GM10248 (cell line): ENCODE results near the gene DOK5.

Experiments used
- CTCF ChIA-PET: fragments of 300-600 bp; sonication (Branson Sonifier 250); formaldehyde crosslinking; extraction: SDS; loops from one replicate; lab custom pipeline; 2021; ENCODE audit warnings: antibody characterized with exemption; lab: Yijun Ruan, JAX
- POLR2A ChIA-PET: fragments of 350-650 bp; sonication (Branson Sonifier 250); formaldehyde crosslinking; extraction: SDS; loops from one replicate; lab custom pipeline; 2020; ENCODE audit warnings: antibody characterized with exemption; lab: Yijun Ruan, JAX
- DNase-seq: peaks from one replicate; pipeline ENCODE4 v3.0.0; 2012; ENCODE audit errors: extremely low spot score
- CTCF ChIP-seq: IDR thresholded peaks from 2 replicates; pipeline ENCODE4 v1.5.1; 2012; ENCODE audit warnings: mild to moderate bottlenecking, low read depth; ENCODE audit errors: extremely low read depth, missing control alignments, control extremely low read depth

The DOK5 gene

GRCh38 chr20:54481442-54481841 is 6.0 kb downstream of the DOK5 start:
- POLR2A ChIA-PET, result no interaction called here
- CTCF ChIA-PET, result interaction anchor here (0.9 kb wide), 1 partner anchor 13 kb away, joined by 3 read pairs; no protein-coding TSS in a partner anchor

GRCh38 chr20:54485631-54486030 is 10.2 kb downstream of the DOK5 start:
- ChIA-PET POLR2A (no interaction called here), CTCF (no interaction called here)
- no peak for TF ChIP-seq CTCF
- DNase-seq, result no peak

More at GRCh38 chr20:54481442-54481841, 6.0 kb downstream of the DOK5 start:
- DNase-seq, result no peak
- TF ChIP-seq CTCF, result no peak

GRCh38 chr20:54486585-54486984 is 11.2 kb downstream of the DOK5 start:
- DNase-seq, result no peak
- POLR2A ChIA-PET, result no interaction called here
- no peak for TF ChIP-seq CTCF
- CTCF ChIA-PET, result no interaction called here

- POLR2A ChIA-PET, result no interaction called here
- no peak for TF ChIP-seq CTCF
- CTCF ChIA-PET, result no interaction called here
- no peak for DNase-seq
Observed at GRCh38 chr20:54488442-54488841, 13.0 kb downstream of the DOK5 start.

GRCh38 chr20:54491506-54491905 is 16.1 kb downstream of the DOK5 start:
- no peak for DNase-seq
- POLR2A ChIA-PET, result no interaction called here
- CTCF ChIA-PET, result no interaction called here
- no peak for TF ChIP-seq CTCF

GRCh38 chr20:54494303-54495006 is 19.1 kb downstream of the DOK5 start:
- ChIA-PET POLR2A (no interaction called here), CTCF (interaction anchor here (0.7 to 2.2 kb wide), 5 partner anchors 10 to 51 kb away, joined by 3 to 6 read pairs (median 3); no protein-coding TSS in a partner anchor)
- DNase-seq, result no peak
- no peak for TF ChIP-seq CTCF
